Activated naive CD4-positive, alpha-beta T cell treated with anti-CD3 and anti-CD28 coated beads, Interleukin-2, amount 50 U/mL, for 72 hours (primary cell): ENCODE results near the gene SOHLH2. TPM values are rescaled to one million over a fixed set of nuclear protein-coding genes. Genes with fewer than 3 reads are reported as not detected.

ENCODE experiments used
- ATAC-seq, 2 donors: fragments of 150-1000 bp; cut with Tn5 transposase; 2 replicates each; pipeline ENCODE4 v1.10.0; 2021; ENCODE audit warnings: mild to moderate bottlenecking in 2 of 2, moderate library complexity in 2 of 2
- DNase-seq, 2 donors: peaks; one replicate each; pipeline ENCODE4 v3.0.0; 2021 to 2022; ENCODE audit warnings: low spot score in 2 of 2
- H3K27ac Mint-ChIP-seq, 2 donors: one replicate each; pipeline ENCODE4 v1.8.0; 2022; ENCODE audit warnings: mild to moderate bottlenecking in 2 of 2, mixed read lengths in 2 of 2
- H3K36me3 Mint-ChIP-seq, 2 donors: one replicate each; pipeline ENCODE4 v1.8.0; 2022; ENCODE audit warnings: mixed read lengths in 2 of 2
- H3K9me3 Mint-ChIP-seq, 2 donors: one replicate each; pipeline ENCODE4 v1.8.0; 2022; ENCODE audit warnings: mixed read lengths in 2 of 2
- total RNA-seq, 2 donors: library from RNA; stranded (reverse); gene quantifications; one replicate each; pipeline ENCODE4 v1.2.3, GENCODE V29; 2022

The SOHLH2 gene
- total RNA-seq, 2 donors from 2014 or later, result not detected

DNA sequence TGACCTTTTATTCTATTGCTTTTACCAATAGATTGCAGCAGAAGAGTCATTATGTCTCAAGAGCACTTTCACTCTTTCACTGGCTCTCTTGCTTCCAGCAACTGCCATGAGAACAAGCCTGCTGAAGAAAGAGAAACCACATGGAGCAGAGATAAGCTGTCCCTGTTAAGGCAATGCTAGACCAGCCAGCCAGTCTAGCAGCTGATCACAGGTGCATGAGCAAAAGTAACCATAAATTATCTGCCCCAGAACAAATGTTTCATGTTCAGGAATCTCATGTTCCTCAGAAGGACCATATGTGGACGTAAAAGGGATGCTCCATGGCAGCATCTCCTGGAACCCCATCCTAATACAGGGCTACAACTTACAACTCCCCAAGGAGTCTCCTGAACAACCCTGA is 62.8 kb downstream of the SOHLH2 start:
- DNase-seq, result no peak
- peaks cover 4 to 6% of the 10 kb centered on the region in 2 donors for H3K36me3 Mint-ChIP-seq
- H3K9me3 Mint-ChIP-seq, result peaks cover 16 to 17% of the 10 kb centered on the region in 2 donors
- no peak for ATAC-seq
- H3K27ac Mint-ChIP-seq, result no peak overlapping the region

GRCh38 chr13:36148446-36148845 is 65.9 kb downstream of the SOHLH2 start:
- no peak overlapping the region for H3K27ac Mint-ChIP-seq
- peaks cover 7 to 12% of the 10 kb centered on the region in 2 donors for H3K9me3 Mint-ChIP-seq
- DNase-seq (no peak), ATAC-seq (no peak)
- peaks cover 0 to 6% of the 10 kb centered on the region in 2 donors for H3K36me3 Mint-ChIP-seq

DNA sequence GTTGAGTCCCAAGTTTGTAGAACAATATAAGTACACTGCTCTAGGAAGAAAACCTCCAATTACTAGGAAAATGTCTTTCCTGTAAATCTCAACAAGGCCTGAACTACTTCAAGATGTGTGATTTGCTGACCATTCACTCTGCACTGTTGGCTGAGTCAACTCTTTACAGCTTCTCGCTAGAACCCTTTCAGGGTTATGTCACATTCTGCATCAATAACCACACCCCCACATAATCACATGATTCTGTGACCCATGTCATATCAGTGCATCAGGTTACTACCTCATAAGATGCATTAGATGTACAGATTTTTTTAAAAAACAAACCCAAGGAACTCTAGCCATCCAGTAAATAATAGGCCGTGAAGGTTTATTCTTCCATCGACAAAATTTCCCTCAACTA is 67.0 kb downstream of the SOHLH2 start:
- no peak for DNase-seq
- Mint-ChIP-seq H3K9me3 (peaks cover 7 to 12% of the 10 kb centered on the region in 2 donors), H3K27ac (no peak overlapping the region), H3K36me3 (peaks cover 0 to 6% of the 10 kb centered on the region in 2 donors)
- ATAC-seq, result no peak

GRCh38 chr13:36146511-36147269 is 67.7 kb downstream of the SOHLH2 start:
- H3K27ac Mint-ChIP-seq, result no peak overlapping the region
- H3K9me3 Mint-ChIP-seq, result peaks cover 7 to 12% of the 10 kb centered on the region in 2 donors
- DNase-seq, result no peak
- H3K36me3 Mint-ChIP-seq, result peaks cover 0 to 6% of the 10 kb centered on the region in 2 donors
- no peak for ATAC-seq

- no peaks in the 10 kb centered on the region for H3K36me3 Mint-ChIP-seq
- no peak for ATAC-seq
- H3K9me3 Mint-ChIP-seq, result peaks cover 0 to 3% of the 10 kb centered on the region in 2 donors
- H3K27ac Mint-ChIP-seq, result no peak overlapping the region
- no peak for DNase-seq
These were observed 70.6 kb downstream of the SOHLH2 start for GRCh38 chr13:36143738-36144137.

GRCh38 chr13:36142735-36143134 is 71.6 kb downstream of the SOHLH2 start:
- peaks cover 0 to 3% of the 10 kb centered on the region in 2 donors for H3K9me3 Mint-ChIP-seq
- ATAC-seq, result no peak
- DNase-seq, result no peak

GRCh38 chr13:36135876-36136275 is 78.5 kb downstream of the SOHLH2 start:
- no peak overlapping the region for H3K27ac Mint-ChIP-seq

More at GRCh38 chr13:36142735-36143134, 71.6 kb downstream of the SOHLH2 start:
- H3K27ac Mint-ChIP-seq, result no peak overlapping the region
- no peaks in the 10 kb centered on the region for H3K36me3 Mint-ChIP-seq

GRCh38 chr13:36134632-36135031 is 79.7 kb downstream of the SOHLH2 start:
- H3K27ac Mint-ChIP-seq, result no peak overlapping the region
- H3K36me3 Mint-ChIP-seq, result peaks cover 0 to 9% of the 10 kb centered on the region in 2 donors
- peaks cover 0 to 5% of the 10 kb centered on the region in 2 donors for H3K9me3 Mint-ChIP-seq
- DNase-seq, result no peak
- no peak for ATAC-seq

More at GRCh38 chr13:36135876-36136275, 78.5 kb downstream of the SOHLH2 start:
- H3K36me3 Mint-ChIP-seq, result peaks cover 0 to 5% of the 10 kb centered on the region in 2 donors
- DNase-seq, result no peak
- no peak for ATAC-seq
- H3K9me3 Mint-ChIP-seq, result peaks cover 0 to 5% of the 10 kb centered on the region in 2 donors

- peaks cover 0 to 5% of the 10 kb centered on the region in 2 donors for H3K9me3 Mint-ChIP-seq
- ATAC-seq, result no peak
- peaks cover 0 to 9% of the 10 kb centered on the region in 2 donors for H3K36me3 Mint-ChIP-seq
- no peak for DNase-seq
- H3K27ac Mint-ChIP-seq, result no peak overlapping the region
These were observed 80.3 kb downstream of the SOHLH2 start for GRCh38 chr13:36133950-36134626.

DNA sequence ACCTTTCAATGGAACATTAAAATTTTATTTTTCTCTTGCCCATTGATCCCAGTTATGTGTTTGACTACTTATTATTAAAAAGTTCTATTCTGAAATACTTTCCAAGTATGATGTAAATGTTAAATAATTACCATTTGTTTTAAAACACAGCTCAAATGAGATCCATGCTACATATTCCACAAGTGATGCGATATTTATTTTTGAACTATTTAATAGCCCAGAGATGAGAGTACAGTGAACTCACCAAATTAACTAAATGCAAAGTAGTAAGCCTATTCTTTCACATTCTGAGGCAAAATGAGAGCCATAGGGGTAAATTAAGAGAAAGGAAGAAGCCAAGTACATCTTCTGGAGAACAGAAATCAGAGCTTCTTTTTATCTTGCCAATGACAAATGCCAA is 82.0 kb downstream of the SOHLH2 start:
- DNase-seq, result no peak
- ATAC-seq, result no peak
- H3K9me3 Mint-ChIP-seq, result peaks cover 0 to 5% of the 10 kb centered on the region in 2 donors
- H3K36me3 Mint-ChIP-seq, result peaks cover 0 to 9% of the 10 kb centered on the region in 2 donors
- H3K27ac Mint-ChIP-seq, result no peak overlapping the region

DNA sequence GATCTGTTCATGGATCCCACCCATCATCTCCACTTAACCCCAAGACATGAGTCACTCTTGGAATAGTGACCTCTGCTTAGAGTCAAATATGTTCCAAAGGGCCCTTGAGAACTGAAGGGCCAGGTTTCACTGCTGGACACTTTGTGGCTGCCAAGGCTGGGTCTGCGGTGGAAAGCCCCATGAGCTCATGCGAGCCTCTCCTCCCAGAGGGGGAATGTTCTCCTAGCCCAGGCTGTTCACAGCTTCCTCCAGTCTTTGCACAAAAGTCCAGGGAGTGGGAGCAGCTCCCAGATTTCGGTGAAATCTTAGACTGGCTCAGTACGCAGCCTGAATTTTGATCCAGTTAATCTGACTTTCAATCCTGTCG is 82.4 kb downstream of the SOHLH2 start:
- ATAC-seq (no peak), DNase-seq (no peak)
- Mint-ChIP-seq H3K9me3 (peaks cover 0 to 5% of the 10 kb centered on the region in 2 donors), H3K27ac (no peak overlapping the region), H3K36me3 (peaks cover 0 to 9% of the 10 kb centered on the region in 2 donors)

DNA sequence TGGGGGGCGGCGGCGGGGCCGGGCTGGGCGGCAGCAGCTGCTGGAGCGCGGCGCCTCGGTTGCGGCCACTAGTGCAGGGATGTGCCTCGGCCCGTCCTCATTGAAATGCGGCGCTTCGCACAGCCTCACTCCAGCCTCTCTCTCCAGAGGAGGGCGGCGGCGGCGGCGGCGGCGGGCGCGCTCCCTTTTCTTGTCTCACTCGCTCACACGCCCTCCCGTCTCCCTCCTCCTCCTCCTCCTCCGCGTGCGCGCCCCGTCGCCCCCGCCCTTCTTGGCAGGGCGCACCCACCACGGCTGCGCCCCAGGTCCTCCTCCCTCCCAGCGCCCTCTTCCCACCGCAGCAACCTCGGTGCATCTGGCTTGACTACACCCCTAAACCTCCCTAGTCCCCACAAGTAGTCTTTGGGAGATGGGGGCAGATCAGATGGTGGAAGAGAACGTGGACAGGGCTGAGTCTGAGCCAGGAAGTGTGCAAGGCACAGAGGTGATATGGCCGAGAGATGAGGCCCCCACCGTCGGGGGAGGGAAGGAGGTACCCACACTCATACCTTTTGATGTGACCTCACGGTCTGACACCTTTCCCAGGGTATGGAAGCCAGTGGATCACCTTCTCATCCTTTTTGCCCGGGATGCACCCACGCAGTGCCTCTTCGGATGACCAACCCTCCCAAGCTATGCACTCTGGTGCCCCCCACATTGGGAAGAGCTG is 83.0 kb downstream of the SOHLH2 start, which contains the start of gene DCLK1:
Gene DCLK1 (minus strand): TSS at position 161 of the 709 bp plus-strand sequence.
- Mint-ChIP-seq H3K27ac (no peak within 1 kb of the TSS), H3K9me3 (peaks cover 0 to 5% of the 10 kb centered on the region in 2 donors), H3K36me3 (peaks cover 0 to 9% of the 10 kb centered on the region in 2 donors)
- ATAC-seq (no peak), DNase-seq (no peak)

DNA sequence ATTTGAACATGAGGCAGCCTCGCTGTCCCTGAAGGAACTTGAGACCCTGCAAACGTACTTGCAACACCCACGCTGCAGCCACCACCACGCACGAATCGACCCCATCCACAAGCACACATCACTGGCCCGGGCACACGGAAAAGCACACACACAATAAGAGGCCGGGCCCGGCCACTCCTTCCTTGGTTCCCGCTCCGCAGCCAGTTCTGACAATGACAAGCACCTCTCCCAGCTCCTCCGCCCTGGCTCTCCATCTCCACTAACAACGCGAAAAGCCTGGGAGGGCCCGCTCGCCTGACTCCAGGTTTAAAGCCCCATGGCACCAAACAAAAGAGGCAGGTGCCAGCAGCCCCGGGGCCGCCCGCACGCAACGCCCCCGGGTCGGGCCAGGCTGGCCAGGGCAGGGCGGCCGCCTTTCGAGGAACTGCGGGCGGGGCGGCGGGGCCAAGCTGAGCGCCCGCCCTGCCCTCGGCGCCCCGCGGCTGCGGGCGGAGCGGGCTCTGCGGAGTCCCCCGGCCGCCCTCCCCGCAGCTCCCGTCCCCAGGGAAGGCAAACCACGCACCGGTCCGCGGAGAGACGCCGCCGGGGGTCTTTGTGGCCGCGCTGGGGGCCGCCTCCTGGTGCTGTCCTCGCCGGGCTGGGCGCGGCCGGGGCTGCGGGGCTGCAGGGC is 83.7 kb downstream of the SOHLH2 start:
- ATAC-seq, result no peak
- no peak for DNase-seq
- H3K27ac Mint-ChIP-seq, result no peak overlapping the region
- H3K36me3 Mint-ChIP-seq, result peaks cover 0 to 7% of the 10 kb centered on the region in 2 donors
- peaks cover 0 to 3% of the 10 kb centered on the region in 2 donors for H3K9me3 Mint-ChIP-seq

DNA sequence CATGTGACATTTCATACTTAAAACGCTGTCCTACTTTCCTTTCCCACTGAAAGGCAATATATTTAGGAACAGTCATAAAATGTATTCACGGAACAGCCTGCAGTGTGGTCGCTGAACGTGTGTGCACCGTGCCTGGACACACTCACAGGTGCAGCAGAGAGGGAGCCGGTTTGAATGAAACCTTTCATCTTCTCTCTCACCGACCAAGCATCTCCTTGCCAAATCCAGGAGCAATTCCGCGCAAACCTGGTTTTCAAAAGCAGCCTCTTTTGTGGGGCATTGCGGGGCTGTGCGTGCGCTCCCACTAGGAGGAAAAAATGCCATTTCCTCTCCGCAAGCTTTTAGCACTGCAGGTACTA is 84.2 kb downstream of the SOHLH2 start:
- ATAC-seq (no peak), DNase-seq (no peak)
- H3K36me3 Mint-ChIP-seq, result peaks cover 0 to 4% of the 10 kb centered on the region in 2 donors
- H3K9me3 Mint-ChIP-seq, result no peaks in the 10 kb centered on the region
- no peak overlapping the region for H3K27ac Mint-ChIP-seq

DNA sequence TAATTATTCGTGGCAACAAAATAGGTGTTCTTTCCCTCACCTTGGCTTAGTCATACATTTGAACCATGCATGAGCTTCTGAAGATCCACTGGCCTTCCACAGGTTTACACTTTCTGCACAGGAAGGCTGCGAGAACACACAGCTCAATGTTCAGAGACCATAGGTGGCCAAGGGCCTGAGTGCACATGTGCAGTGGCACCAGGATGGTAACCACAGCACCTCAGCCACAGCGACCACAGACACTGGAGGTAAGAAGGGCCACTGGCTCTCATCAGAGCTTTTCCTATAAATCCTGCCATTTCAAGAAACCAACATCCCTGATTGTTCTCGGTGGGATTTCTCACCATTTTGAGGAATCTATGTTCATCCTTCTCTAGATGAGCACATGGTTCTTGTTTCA is 84.8 kb downstream of the SOHLH2 start:
- no peak overlapping the region for H3K27ac Mint-ChIP-seq

GRCh38 chr13:36126491-36126890 is 87.9 kb downstream of the SOHLH2 start:
- no peaks in the 10 kb centered on the region for H3K9me3 Mint-ChIP-seq
- peaks cover 0 to 4% of the 10 kb centered on the region in 2 donors for H3K36me3 Mint-ChIP-seq
- ATAC-seq, result no peak
- DNase-seq, result no peak
- H3K27ac Mint-ChIP-seq, result no peak overlapping the region

More for the DNA sequence above, 84.8 kb downstream of the SOHLH2 start:
- H3K36me3 Mint-ChIP-seq, result peaks cover 0 to 4% of the 10 kb centered on the region in 2 donors
- ATAC-seq (no peak), DNase-seq (no peak)
- H3K9me3 Mint-ChIP-seq, result no peaks in the 10 kb centered on the region
